ENCODE results near the gene FGG. TPM values are rescaled to one million over a fixed set of nuclear protein-coding genes. Genes with fewer than 3 reads are reported as not detected.

The FGG gene
- total and polyA plus RNA-seq, 2 of the 8 experiments (the other 6 are each of a cell fraction or from before 2014, with no cell fraction given): not detected

- TF ChIP-seq CTBP2 (IDR thresholded peaks at IDR 0.05; ENCODE audit: borderline replicate concordance, insufficient read depth, insufficient read length, low read length): no peak
- no peak for TF ChIP-seq PHF8 (conservative IDR thresholded peaks at IDR 0.05; ENCODE audit: low read depth, low read length)
- no peak for TF ChIP-seq TAF1 (IDR thresholded peaks at IDR 0.05; ENCODE audit: low read depth, low read length)
- no peak for TF ChIP-seq RAD21 (IDR thresholded peaks at IDR 0.05 in 1 of 2, conservative IDR thresholded peaks at IDR 0.05 in 1 of 2; ENCODE audit: low read depth in 2 of 2, low read length in 2 of 2)
These were observed 5.4 kb upstream of the FGG start (continued) for GRCh38 chr4:154617820-154618317.

Data from H1 (cell line).